GM23338 (cell line): ENCODE measurements around the gene LRMDA. TPM values are rescaled to one million over a fixed set of nuclear protein-coding genes. Genes with fewer than 3 reads are reported as not detected.

Experiments
- ATAC-seq: fragments of 200-7000 bp; cut with Tn5 transposase; 3 replicates; pipeline ENCODE4 v1.9.1; 2020
- DNase-seq: peaks from one replicate; pipeline ENCODE4 v3.0.0-alpha.2; 2015; ENCODE audit warnings: low spot score
- H2AFZ ChIP-seq: fragments of 200-600 bp; sonication (generic); 2 replicates; pipeline ENCODE4 v1.8.0; 2016; ENCODE audit warnings: antibody characterized with exemption, mild to moderate bottlenecking, moderate library complexity
- H3F3A ChIP-seq: fragments of 200-600 bp; sonication (generic); replicated peaks from 2 replicates; pipeline ENCODE4 v1.8.0; 2017; ENCODE audit warnings: antibody characterized with exemption, mixed run types, low read depth
- H3K27ac ChIP-seq: fragments of 200-600 bp; sonication (generic); 2 replicates; pipeline ENCODE4 v1.6.1; 2016; ENCODE audit warnings: low read depth
- H3K27me3 ChIP-seq: fragments of 200-600 bp; sonication (generic); 2 replicates; pipeline ENCODE4 v1.8.0; 2016; ENCODE audit warnings: mild to moderate bottlenecking, mixed run types, moderate library complexity; ENCODE audit not compliant: insufficient read depth
- H3K36me3 ChIP-seq: fragments of 200-600 bp; sonication (generic); 2 replicates; pipeline ENCODE4 v1.8.0; 2016; ENCODE audit warnings: mild to moderate bottlenecking; ENCODE audit not compliant: insufficient read depth
- H3K4me1 ChIP-seq: fragments of 200-600 bp; sonication (generic); 2 replicates; pipeline ENCODE4 v1.8.0; 2016; ENCODE audit warnings: mild to moderate bottlenecking, moderate library complexity; ENCODE audit not compliant: insufficient read depth
- H3K4me2 ChIP-seq: fragments of 200-600 bp; sonication (generic); 2 replicates; pipeline ENCODE4 v1.7.1; 2017; ENCODE audit warnings: mixed run types
- H3K4me3 ChIP-seq: fragments of 200-600 bp; sonication (generic); 2 replicates; pipeline ENCODE4 v1.6.1; 2016; ENCODE audit warnings: mixed run types
- H3K79me2 ChIP-seq: fragments of 200-600 bp; sonication (generic); replicated peaks from 2 replicates; pipeline ENCODE4 v1.8.0; 2017; ENCODE audit warnings: mild to moderate bottlenecking; ENCODE audit not compliant: insufficient read depth
- H3K9me2 ChIP-seq: fragments of 200-600 bp; sonication (generic); 2 replicates; pipeline ENCODE4 v1.8.0; 2017; ENCODE audit not compliant: insufficient read depth
- H4K20me1 ChIP-seq: fragments of 200-600 bp; sonication (generic); replicated peaks from 2 replicates; pipeline ENCODE4 v1.8.0; 2017; ENCODE audit warnings: mild to moderate bottlenecking; ENCODE audit not compliant: insufficient read depth
- H3K27ac Mint-ChIP-seq: 2 replicates; pipeline ENCODE4 v1.8.0; 2020; ENCODE audit warnings: inconsistent platforms, mild to moderate bottlenecking, moderate library complexity, mixed read lengths
- H3K27me3 Mint-ChIP-seq: 3 replicates; pipeline ENCODE4 v1.8.0; 2022; ENCODE audit warnings: low read depth, mild to moderate bottlenecking, moderate library complexity, mixed read lengths, inconsistent platforms; ENCODE audit not compliant: insufficient read depth, poor library complexity
- H3K36me3 Mint-ChIP-seq: 3 replicates; pipeline ENCODE4 v1.8.0; 2021; ENCODE audit warnings: low read depth, mild to moderate bottlenecking, inconsistent platforms, moderate library complexity, mixed read lengths
- H3K4me1 Mint-ChIP-seq: 3 replicates; pipeline ENCODE4 v1.8.0; 2020; ENCODE audit warnings: mild to moderate bottlenecking, inconsistent platforms, mixed read lengths
- H3K4me3 Mint-ChIP-seq: 3 replicates; pipeline ENCODE4 v1.8.0; 2021; ENCODE audit warnings: moderate library complexity, mild to moderate bottlenecking, inconsistent platforms, mixed read lengths
- H3K9me3 Mint-ChIP-seq: 3 replicates; pipeline ENCODE4 v1.8.0; 2020; ENCODE audit warnings: moderate library complexity, mild to moderate bottlenecking, inconsistent platforms, mixed read lengths
- CREB1 ChIP-seq: fragments of 250-450 bp; sonication (Bioruptor Pico); IDR thresholded peaks from 2 replicates; pipeline ENCODE4 v1.5.0; 2020; ENCODE audit warnings: low read depth, mild to moderate bottlenecking, moderate library complexity
- CTCF ChIP-seq, 2 experiments: fragments of 200-600 bp in 1 of 2; sonication (generic) in 1 of 2; conservative IDR thresholded peaks; 2 replicates each; pipeline versions ENCODE4 v1.5.1 to v1.6.1; 2016 to 2017; ENCODE audit warnings: antibody characterized with exemption in 2 of 2, low read depth in 2 of 2, mild to moderate bottlenecking in 2 of 2, moderate library complexity in 1 of 2
- ETS1 ChIP-seq: IDR thresholded peaks from 2 replicates; pipeline ENCODE4 v1.6.1; 2016; ENCODE audit warnings: antibody characterized with exemption
- EZH2 ChIP-seq: fragments of 200-600 bp; sonication (generic); IDR thresholded peaks from one replicate; pipeline ENCODE4 v1.8.0; 2017; ENCODE audit warnings: antibody characterized with exemption, mild to moderate bottlenecking, low read depth; ENCODE audit not compliant: unreplicated experiment
- EZH2phosphoT487 ChIP-seq: fragments of 200-600 bp; sonication (generic); IDR thresholded peaks from one replicate; pipeline ENCODE4 v1.8.1; 2018; ENCODE audit warnings: antibody characterized with exemption; ENCODE audit not compliant: unreplicated experiment
- JUNB ChIP-seq: IDR thresholded peaks from one replicate; pipeline ENCODE4 v1.6.1; 2016; ENCODE audit warnings: antibody characterized with exemption; ENCODE audit not compliant: unreplicated experiment
- NANOG ChIP-seq: IDR thresholded peaks from 2 replicates; pipeline ENCODE4 v1.6.1; 2016; ENCODE audit warnings: antibody characterized with exemption, borderline replicate concordance
- POLR2AphosphoS5 ChIP-seq: IDR thresholded peaks from 2 replicates; pipeline ENCODE4 v1.6.1; 2016; ENCODE audit warnings: antibody characterized with exemption, low read depth
- REST ChIP-seq: IDR thresholded peaks from one replicate; pipeline ENCODE4 v1.6.1; 2018; ENCODE audit warnings: antibody characterized with exemption; ENCODE audit not compliant: unreplicated experiment
- STAT1 ChIP-seq: IDR thresholded peaks from one replicate; pipeline ENCODE4 v1.6.1; 2016; ENCODE audit warnings: antibody characterized with exemption; ENCODE audit not compliant: unreplicated experiment
- ZNF114 ChIP-seq: fragments of 250-450 bp; sonication (Bioruptor Pico); IDR thresholded peaks from 2 replicates; pipeline ENCODE4 v1.5.0; 2020; ENCODE audit warnings: mild to moderate bottlenecking, moderate library complexity
- ZNF331 ChIP-seq: fragments of 250-450 bp; sonication (Bioruptor Pico); IDR thresholded peaks from 2 replicates; pipeline ENCODE4 v1.5.0; 2020; ENCODE audit warnings: low read depth, mild to moderate bottlenecking, moderate library complexity
- ZNF462 ChIP-seq: fragments of 250-450 bp; sonication (Bioruptor Pico); IDR thresholded peaks from 2 replicates; pipeline ENCODE4 v1.5.0; 2020; ENCODE audit warnings: mild to moderate bottlenecking, moderate library complexity
- polyA plus RNA-seq: library from polyadenylated mRNA; unstranded; fragments of >200 nt; fragmentation: Nextera tagmentation; extraction: Ambion mirVana; gene quantifications from 2 replicates; pipeline ENCODE4 v1.2.1, GENCODE V29; 2016
- total RNA-seq: library from RNA; depleted of rRNA; stranded (reverse); fragments of >200 nt; shearing (Covaris generic); gene quantifications from 2 replicates; pipeline ENCODE4 v1.2.3, GENCODE V29; 2014

Gene LRMDA
- total and polyA plus RNA-seq, 2 experiments from 2014 or later: 0.90 to 1.8 TPM

GRCh38 chr10:75443362-75443761 is 11.9 kb downstream of the LRMDA start:
- H3F3A ChIP-seq: no peaks in the 10 kb centered on the region
- H3K9me2 ChIP-seq: no peaks in the 10 kb centered on the region
- Mint-ChIP-seq H3K9me3 (peaks cover 18% of the 10 kb centered on the region), H3K4me3 (no peak overlapping the region), H3K27ac (no peak overlapping the region), H3K4me1 (peaks cover 15% of the 10 kb centered on the region; the same call in 2 of the 3 replicates), H3K27me3 (peaks cover 13% of the 10 kb centered on the region), H3K36me3 (peaks cover 6% of the 10 kb centered on the region; the same call in 1 of the 3 replicates)
- no peak overlapping the region for H3K4me2 ChIP-seq
- TF ChIP-seq CREB1 (CRISPR knock-in tag): no peak
- no peak for TF ChIP-seq POLR2AphosphoS5
- TF ChIP-seq ZNF462 (CRISPR knock-in tag): no peak
- no peak for TF ChIP-seq CTCF (conservative IDR thresholded peaks at IDR 0.05; ENCODE audit: low read depth in 2 of 2)
- no peak for TF ChIP-seq EZH2
- TF ChIP-seq STAT1: no peak
- no peak for TF ChIP-seq ZNF114 (CRISPR knock-in tag)
- TF ChIP-seq EZH2phosphoT487: no peak
- TF ChIP-seq REST: no peak
- no peak for TF ChIP-seq ETS1
- no peak for TF ChIP-seq ZNF331
- TF ChIP-seq NANOG: no peak
- no peak for TF ChIP-seq JUNB
- no peak overlapping the region for H3K27ac ChIP-seq
- H3K79me2 ChIP-seq: no peaks in the 10 kb centered on the region
- no peak for ATAC-seq
- no peak overlapping the region for H3K4me3 ChIP-seq
- H3K27me3 ChIP-seq: peaks cover 16% of the 10 kb centered on the region
- no peak for DNase-seq
- no peaks in the 10 kb centered on the region for H3K36me3 ChIP-seq
- H4K20me1 ChIP-seq: no peaks in the 10 kb centered on the region
- H3K4me1 ChIP-seq: peaks cover 12% of the 10 kb centered on the region
- H2AFZ ChIP-seq: no peak overlapping the region
